Epidermal melanocyte (primary cell): ENCODE results near the gene CRTAC1.
A peak's percentile ranks its signal among the peaks of the same experiment; 100 is the strongest.

ENCODE experiments used
- DNase-seq: peaks from one replicate; pipeline ENCODE4 v3.0.0; 2011; ENCODE audit warnings: low spot score; ENCODE audit not compliant: insufficient read length

CRTAC1 gene

GRCh38 chr10:97924678-97925077 is 105.7 kb downstream of the CRTAC1 start:
- no peak for DNase-seq

GRCh38 chr10:97923476-97923875 is 106.9 kb downstream of the CRTAC1 start:
- DNase-seq, result no peak

- DNase-seq, result no peak
These were observed 107.4 kb downstream of the CRTAC1 start for GRCh38 chr10:97923057-97923456.

- DNase-seq, result no peak
These were observed 108.2 kb downstream of the CRTAC1 start for GRCh38 chr10:97922022-97922758.

- no peak for DNase-seq
These were observed 108.8 kb downstream of the CRTAC1 start for GRCh38 chr10:97921581-97922021.

GRCh38 chr10:97920865-97921264 is 109.6 kb downstream of the CRTAC1 start:
- DNase-seq, result no peak

GRCh38 chr10:97919012-97919411 is 111.4 kb downstream of the CRTAC1 start:
- DNase-seq, result no peak

- DNase-seq, result no peak
These were observed 113.8 kb downstream of the CRTAC1 start for GRCh38 chr10:97916586-97916985.

- no peak for DNase-seq
These were observed 114.9 kb downstream of the CRTAC1 start for GRCh38 chr10:97915346-97916131.

- peak; percentile 67 for DNase-seq
These were observed 115.6 kb downstream of the CRTAC1 start for GRCh38 chr10:97914837-97915211.

GRCh38 chr10:97914171-97914836 is 116.1 kb downstream of the CRTAC1 start:
- DNase-seq, result no peak

- DNase-seq, result no peak
These were observed 116.8 kb downstream of the CRTAC1 start for GRCh38 chr10:97913614-97914013.

- no peak for DNase-seq
These were observed 117.2 kb downstream of the CRTAC1 start for GRCh38 chr10:97913193-97913592.

- no peak for DNase-seq
These were observed 119.2 kb downstream of the CRTAC1 start for GRCh38 chr10:97911217-97911616.

GRCh38 chr10:97910661-97911060 is 119.8 kb downstream of the CRTAC1 start:
- DNase-seq, result no peak

GRCh38 chr10:97907830-97908229 is 122.6 kb downstream of the CRTAC1 start:
- DNase-seq, result no peak

- no peak for DNase-seq
These were observed 123.2 kb downstream of the CRTAC1 start for GRCh38 chr10:97907211-97907610.

- no peak for DNase-seq
These were observed 125.1 kb downstream of the CRTAC1 start for GRCh38 chr10:97905276-97905675.

GRCh38 chr10:97904576-97904975 is 125.8 kb downstream of the CRTAC1 start:
- DNase-seq, result no peak

- no peak for DNase-seq
These were observed 126.4 kb downstream of the CRTAC1 start for GRCh38 chr10:97904018-97904381.

GRCh38 chr10:97903128-97904017 is 127.0 kb downstream of the CRTAC1 start:
- DNase-seq, result no peak
